Measurements from ENCODE around the gene ZSCAN5C.

ZSCAN5C gene

DNA sequence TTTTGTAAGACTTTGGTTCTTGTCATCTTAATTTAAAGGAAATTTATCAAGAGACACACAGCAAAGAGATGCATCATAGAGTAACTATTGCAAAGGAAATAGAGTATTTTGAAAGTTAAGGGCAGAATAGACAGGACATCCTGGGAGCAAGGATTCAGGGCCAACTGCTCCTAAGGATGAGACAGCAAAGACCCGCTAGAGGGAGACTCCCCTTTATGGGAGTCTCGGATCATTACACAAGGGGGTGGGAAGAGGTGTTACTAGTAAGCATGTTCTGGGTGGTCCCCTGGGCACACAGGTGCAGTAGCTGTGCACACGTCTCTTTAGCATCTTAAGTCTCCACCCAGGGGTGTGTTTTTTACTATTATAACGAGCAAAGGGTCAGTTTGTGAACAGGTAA lies 9.6 kb downstream of the ZSCAN5C start:
- Histone ChIP-seq H3K4me3 (ENCODE audit: low read depth, low read length, poor library complexity, severe bottlenecking) (no peak overlapping the region), H3K36me3 (ENCODE audit: insufficient read depth, low read length) (no peaks in the 10 kb centered on the region), H3K9ac (ENCODE audit: low read length) (no peak overlapping the region), H4K20me1 (ENCODE audit: insufficient read depth, low read length) (no peaks in the 10 kb centered on the region), H3K4me2 (ENCODE audit: low read length) (no peak overlapping the region), H3K27me3 (ENCODE audit: insufficient read depth, low read length) (no peaks in the 10 kb centered on the region), H3K9me2 (ENCODE audit: low read depth, low read length) (no peaks in the 10 kb centered on the region), H2AFZ (ENCODE audit: low read length) (no peak overlapping the region), H3K79me2 (ENCODE audit: insufficient read depth, low read length) (no peaks in the 10 kb centered on the region), H3K9me3 (ENCODE audit: low read length) (no peaks in the 10 kb centered on the region), H3K4me1 (ENCODE audit: insufficient read depth, low read length, severe bottlenecking) (no peaks in the 10 kb centered on the region), H3K27ac (ENCODE audit: low read depth, low read length, poor library complexity, severe bottlenecking) (no peak overlapping the region), H3F3A (ENCODE audit: insufficient read depth, low read length) (no peaks in the 10 kb centered on the region)
- TF ChIP-seq, protein P1, sequence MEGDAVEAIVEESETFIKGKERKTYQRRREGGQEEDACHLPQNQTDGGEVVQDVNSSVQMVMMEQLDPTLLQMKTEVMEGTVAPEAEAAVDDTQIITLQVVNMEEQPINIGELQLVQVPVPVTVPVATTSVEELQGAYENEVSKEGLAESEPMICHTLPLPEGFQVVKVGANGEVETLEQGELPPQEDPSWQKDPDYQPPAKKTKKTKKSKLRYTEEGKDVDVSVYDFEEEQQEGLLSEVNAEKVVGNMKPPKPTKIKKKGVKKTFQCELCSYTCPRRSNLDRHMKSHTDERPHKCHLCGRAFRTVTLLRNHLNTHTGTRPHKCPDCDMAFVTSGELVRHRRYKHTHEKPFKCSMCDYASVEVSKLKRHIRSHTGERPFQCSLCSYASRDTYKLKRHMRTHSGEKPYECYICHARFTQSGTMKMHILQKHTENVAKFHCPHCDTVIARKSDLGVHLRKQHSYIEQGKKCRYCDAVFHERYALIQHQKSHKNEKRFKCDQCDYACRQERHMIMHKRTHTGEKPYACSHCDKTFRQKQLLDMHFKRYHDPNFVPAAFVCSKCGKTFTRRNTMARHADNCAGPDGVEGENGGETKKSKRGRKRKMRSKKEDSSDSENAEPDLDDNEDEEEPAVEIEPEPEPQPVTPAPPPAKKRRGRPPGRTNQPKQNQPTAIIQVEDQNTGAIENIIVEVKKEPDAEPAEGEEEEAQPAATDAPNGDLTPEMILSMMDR (IDR thresholded peaks at IDR 0.05; ENCODE audit: low read length) = no peak
- TF ChIP-seq EZH2 (IDR thresholded peaks at IDR 0.05; ENCODE audit: borderline replicate concordance, low read length) = no peak

DNA sequence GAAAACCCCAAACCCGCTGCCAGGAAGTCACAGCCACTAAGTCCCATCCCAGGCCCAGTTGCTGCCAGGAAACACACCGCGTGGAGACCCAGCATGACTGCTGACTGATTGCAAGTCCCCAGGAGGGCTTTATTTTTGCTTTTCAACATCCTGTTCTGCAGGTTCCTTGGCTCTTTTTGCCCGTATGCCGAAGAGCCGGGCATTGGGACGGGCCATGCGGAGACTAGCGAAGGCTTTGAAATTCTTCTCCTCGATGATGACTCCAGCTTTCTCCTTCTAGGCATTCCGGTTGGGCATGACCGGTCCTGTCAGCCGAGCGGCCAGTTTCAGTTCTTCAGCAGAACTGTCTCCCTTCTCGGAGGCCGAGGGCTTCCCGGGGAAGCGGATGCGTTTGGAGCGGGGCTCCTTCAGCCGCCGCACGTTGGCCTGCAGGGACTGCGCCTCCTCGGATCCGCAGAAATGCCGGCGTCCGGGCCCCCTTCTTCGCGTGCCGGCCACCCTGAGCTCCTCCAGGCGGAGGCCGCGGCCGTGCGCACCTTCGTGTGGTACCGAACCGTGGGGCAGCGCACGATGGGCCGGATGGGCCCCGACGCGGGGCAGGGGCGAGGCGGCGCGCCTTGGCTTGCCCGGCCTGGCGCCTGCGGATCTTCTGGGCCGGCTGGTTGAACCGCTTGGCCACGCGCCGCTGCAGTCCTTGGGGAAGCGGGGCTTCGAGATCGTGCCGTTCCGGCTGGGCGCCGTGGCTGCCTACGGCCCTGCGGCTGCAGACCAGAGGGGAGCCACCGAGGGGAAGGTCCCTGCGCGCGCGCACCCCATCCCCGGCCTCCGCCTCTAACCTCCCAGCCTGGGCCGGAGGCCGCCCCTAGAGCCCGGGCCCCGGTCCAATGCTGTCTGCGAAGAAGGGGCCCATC lies 15.2 kb downstream of the ZSCAN5C start:
- Histone ChIP-seq H3K4me2 (ENCODE audit: low read length) (no peak overlapping the region), H3K9me3 (ENCODE audit: low read length) (no peaks in the 10 kb centered on the region), H3K4me3 (ENCODE audit: low read depth, low read length, poor library complexity, severe bottlenecking) (no peak overlapping the region), H3K27ac (ENCODE audit: low read depth, low read length, poor library complexity, severe bottlenecking) (no peak overlapping the region), H3K36me3 (ENCODE audit: insufficient read depth, low read length) (no peaks in the 10 kb centered on the region), H3F3A (ENCODE audit: insufficient read depth, low read length) (no peaks in the 10 kb centered on the region), H3K9me2 (ENCODE audit: low read depth, low read length) (no peaks in the 10 kb centered on the region), H3K27me3 (ENCODE audit: insufficient read depth, low read length) (no peaks in the 10 kb centered on the region), H3K4me1 (ENCODE audit: insufficient read depth, low read length, severe bottlenecking) (no peaks in the 10 kb centered on the region), H4K20me1 (ENCODE audit: insufficient read depth, low read length) (no peaks in the 10 kb centered on the region), H3K9ac (ENCODE audit: low read length) (no peak overlapping the region), H2AFZ (ENCODE audit: low read length) (no peak overlapping the region), H3K79me2 (ENCODE audit: insufficient read depth, low read length) (no peaks in the 10 kb centered on the region)
- TF ChIP-seq EZH2 (IDR thresholded peaks at IDR 0.05; ENCODE audit: borderline replicate concordance, low read length) = no peak
- TF ChIP-seq, protein P1 (IDR thresholded peaks at IDR 0.05; ENCODE audit: low read length) = no peak

DNA sequence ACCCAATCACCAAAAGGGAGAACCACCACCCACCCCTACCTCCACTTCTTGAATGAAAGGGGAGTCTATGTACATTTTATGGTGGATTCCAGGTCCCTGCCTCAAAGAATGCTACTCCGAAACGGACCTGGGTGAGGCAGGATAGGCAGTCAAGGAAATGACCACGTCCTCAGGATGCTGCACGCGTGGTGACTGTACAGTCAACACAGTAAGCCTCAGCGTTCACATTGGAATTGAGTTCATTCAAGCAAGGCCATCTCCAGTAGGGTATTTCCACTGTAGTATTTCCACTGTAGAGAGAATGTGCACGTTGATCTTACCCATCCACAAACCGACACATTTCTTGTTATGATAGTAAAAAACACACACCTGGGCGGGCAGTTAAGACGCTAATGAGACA lies 16.9 kb downstream of the ZSCAN5C start:
- Histone ChIP-seq H2AFZ (ENCODE audit: low read length) (no peak overlapping the region), H3K27ac (ENCODE audit: low read depth, low read length, poor library complexity, severe bottlenecking) (no peak overlapping the region), H3K9ac (ENCODE audit: low read length) (no peak overlapping the region), H4K20me1 (ENCODE audit: insufficient read depth, low read length) (no peaks in the 10 kb centered on the region), H3F3A (ENCODE audit: insufficient read depth, low read length) (no peaks in the 10 kb centered on the region), H3K27me3 (ENCODE audit: insufficient read depth, low read length) (no peaks in the 10 kb centered on the region), H3K9me2 (ENCODE audit: low read depth, low read length) (no peaks in the 10 kb centered on the region), H3K36me3 (ENCODE audit: insufficient read depth, low read length) (no peaks in the 10 kb centered on the region), H3K79me2 (ENCODE audit: insufficient read depth, low read length) (no peaks in the 10 kb centered on the region), H3K4me3 (ENCODE audit: low read depth, low read length, poor library complexity, severe bottlenecking) (no peak overlapping the region), H3K9me3 (ENCODE audit: low read length) (no peaks in the 10 kb centered on the region), H3K4me1 (ENCODE audit: insufficient read depth, low read length, severe bottlenecking) (no peaks in the 10 kb centered on the region), H3K4me2 (ENCODE audit: low read length) (no peak overlapping the region)
- TF ChIP-seq, protein P1 (IDR thresholded peaks at IDR 0.05; ENCODE audit: low read length) = no peak
